ENCODE data around the gene MYLK.

Gene MYLK

DNA sequence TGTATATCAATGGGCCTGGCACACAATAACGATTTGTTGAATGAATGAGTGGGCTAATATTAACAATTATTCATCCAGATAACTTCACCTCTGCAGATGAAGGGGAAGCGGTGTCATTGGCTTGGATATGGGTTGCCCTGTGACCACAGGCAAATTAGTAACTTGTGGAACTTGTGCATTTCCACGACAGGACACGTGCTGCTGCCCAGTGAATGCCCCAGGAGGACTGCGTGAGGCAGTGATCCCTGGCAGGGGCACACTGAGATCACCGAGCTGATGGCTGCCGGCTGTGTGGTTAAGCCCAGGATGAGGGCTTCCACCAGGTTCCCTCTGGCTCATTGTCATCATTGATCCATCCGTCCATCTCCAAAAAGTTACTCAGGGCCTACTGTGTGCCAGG lies 215.2 kb downstream of the MYLK start:
- DNase-seq (ENCODE audit: low read depth): no peak

DNA sequence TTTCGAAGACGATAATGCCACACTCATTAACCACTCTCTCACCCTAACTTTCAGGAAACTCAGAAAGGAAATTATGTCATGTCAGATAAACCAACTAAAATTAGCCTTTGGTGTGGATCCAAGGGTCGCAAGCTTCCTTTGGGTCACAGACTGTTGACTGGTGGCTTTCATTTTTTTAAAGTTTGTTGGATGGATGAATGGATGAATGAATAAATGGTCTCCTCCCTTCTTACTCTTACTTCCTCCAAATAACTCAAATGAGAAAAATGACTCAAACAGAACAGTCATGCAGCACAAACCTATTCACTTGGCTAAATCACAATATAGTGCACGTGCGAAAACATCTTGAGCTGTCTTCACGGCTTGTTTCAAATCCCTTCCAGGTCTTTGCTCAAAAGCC lies 216.3 kb downstream of the MYLK start:
- DNase-seq (ENCODE audit: low read depth): no peak

DNA sequence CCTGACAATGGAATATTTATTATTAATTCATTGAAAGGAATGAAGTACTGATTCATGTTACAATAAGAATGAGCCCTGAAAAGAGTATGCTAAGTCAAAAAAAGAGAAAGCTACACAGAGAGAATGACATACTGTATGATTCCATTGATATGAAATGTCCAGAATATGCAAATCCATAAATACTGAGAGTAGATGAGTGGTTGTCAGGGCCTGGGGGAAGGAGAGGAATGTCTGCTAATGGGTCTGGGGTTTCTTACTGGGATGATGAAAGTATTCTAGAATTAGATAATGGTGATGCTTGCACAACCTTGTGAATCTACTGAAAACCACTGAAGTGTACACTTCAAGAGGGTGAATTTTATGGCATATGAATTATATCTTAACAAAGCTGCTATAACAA lies 219.4 kb downstream of the MYLK start:
- DNase-seq (ENCODE audit: low read depth): no peak

DNA sequence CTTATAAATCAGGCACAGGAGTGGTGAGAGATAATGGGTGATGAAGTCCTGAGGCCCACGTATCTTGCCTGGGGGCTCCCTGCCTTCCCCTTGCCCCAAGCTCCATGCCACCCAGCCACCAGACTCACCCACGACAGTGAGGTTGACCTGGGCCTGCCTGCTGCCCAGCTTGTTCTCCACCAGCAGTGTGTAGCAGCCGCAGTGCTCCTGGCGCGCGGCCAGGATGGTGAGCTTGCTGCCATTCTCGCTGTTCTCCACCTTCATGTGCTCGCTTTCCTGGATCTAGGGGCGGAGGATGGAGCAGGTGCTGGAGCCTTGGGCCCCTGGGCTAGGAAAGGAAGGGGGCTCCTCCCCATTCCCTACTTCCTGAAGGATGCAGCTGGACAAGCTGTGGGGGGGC lies 220.2 kb downstream of the MYLK start:
- no peak for DNase-seq (ENCODE audit: low read depth)

DNA sequence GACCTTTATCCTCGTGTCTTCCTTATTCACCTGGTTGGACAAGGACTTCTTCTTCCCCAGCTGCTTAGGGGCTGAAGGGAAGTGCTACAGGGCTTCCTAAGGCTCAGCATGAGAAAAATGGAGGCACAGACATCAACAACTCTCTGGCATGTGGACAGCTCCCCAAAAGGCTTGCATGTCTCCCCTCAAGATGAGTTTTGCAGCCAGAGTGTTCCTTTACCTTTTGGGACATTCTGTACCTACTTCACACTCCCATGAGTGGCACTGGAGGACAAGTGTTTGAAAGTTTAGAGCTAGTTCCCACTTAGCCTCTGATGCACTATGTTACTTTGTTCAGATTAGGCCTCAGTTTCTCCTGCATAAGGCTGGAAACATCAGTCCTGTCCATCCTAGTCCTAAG lies 222.2 kb downstream of the MYLK start:
- DNase-seq (ENCODE audit: low read depth): no peak

DNA sequence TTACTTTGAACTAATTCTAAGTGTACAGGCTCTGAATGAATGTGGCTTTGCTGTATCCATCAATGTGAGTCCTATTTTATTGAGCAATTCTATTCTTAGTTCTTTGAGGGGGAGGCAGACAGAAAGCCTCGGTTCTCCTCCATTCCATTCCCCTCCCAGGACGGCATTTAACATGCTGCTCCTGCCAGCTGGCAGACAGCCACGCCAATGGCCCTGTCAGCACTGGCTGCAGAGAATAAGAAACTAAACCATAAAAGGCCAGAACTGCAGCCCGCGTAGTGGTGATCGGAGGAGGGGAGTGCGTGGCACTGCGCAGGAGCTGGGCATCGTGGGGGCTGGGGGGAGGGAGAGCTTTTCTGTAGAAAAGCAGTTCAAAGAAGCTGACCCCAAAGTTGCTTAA lies 223.2 kb downstream of the MYLK start:
- DNase-seq (ENCODE audit: low read depth): no peak

DNA sequence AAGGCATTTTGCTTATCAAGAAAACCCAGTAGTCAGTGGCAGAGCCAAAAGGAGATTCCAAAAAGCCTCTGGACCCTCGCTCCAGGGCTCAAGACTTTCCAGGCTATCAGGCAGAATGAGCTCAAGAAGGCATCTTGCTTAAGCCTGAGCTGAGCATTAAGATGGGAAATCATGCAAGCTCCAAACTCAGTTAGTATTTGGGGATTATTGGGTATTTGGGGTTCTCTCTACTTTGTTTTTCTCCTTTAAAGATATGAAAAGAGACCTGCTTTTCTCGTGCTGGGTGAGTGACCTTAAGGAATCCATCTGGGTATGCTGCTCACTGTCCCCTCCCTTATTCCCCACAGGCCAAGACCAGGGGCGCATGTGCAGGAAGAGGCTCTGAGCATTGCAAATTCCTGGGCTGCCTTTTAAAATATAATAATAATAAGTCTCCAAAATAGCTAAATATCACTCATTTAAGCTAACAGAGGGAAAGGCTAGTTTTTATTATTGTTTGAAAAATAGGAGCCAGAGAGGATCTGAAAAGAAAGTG lies 223.9 kb downstream of the MYLK start:
- no peak for DNase-seq (ENCODE audit: low read depth)

DNA sequence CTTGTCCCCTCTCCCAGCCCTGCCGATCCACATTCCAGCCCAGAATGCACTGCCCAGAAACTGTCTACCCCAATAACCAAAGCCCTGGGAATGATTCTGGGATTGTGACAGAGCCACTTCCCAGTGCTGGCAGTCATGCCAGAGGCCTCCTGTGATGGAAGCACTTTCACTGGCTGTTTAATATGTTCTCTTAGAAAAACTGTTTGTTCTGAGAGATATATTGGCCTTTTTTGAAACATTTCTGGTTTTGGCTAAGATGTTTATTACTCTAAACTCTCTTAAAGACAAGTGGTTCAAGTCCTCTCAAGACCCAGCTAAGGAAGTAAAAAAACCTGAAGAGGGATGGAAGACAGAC lies 225.3 kb downstream of the MYLK start:
- DNase-seq (ENCODE audit: low read depth): no peak

DNA sequence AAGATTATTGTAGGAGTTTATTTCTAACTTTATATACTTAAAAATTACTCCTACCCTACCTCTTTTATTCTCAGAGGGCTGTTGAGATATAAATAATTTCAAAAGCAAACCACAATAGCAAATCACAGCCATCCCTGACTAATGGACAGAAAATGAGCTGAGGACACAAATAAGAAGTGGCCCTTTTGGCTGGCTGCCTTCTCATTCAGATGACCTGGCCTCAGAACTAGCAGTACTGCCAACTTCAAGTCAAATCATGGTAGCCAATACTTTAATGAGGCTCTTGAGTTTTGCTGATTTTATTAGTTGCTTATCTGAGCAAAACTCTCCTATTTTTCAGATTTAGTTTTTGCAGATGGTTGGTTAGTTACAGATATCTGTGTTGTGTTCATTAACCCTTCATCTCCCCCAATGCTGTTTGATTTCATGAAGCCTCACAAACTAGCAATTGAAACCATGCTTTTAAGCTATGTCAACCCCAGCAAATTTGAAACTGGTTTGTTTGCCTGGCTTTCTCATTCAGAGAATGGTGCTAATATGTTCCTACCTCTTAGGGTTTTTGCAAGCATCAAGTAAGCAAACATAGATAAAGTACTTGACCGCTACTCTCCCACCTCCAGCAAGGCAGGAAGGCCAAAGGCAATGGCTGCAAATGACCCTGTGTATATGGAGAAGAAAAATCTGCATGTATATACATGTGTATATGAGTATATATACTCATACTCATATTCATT lies 225.8 kb downstream of the MYLK start:
- DNase-seq (ENCODE audit: low read depth): no peak

DNA sequence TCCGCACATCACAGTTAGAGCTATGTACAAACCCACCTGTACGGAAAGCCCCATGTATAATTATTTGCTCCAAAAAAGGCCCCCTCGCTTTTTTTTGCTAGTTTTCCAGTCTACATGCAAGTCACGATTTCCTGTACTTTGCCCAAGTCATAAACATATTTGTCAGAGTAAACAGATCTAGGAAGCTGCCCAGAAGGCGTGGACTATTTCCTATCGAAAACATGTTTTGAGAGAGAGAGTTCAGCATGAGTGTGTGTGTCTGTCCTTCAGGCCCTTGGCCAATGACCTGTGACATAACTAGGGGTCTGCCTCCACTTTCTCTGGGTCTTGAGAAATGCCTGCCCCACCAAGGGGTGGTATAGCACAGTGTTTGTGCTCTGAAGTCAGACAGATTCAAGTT lies 226.6 kb downstream of the MYLK start:
- no peak for DNase-seq (ENCODE audit: low read depth)

DNA sequence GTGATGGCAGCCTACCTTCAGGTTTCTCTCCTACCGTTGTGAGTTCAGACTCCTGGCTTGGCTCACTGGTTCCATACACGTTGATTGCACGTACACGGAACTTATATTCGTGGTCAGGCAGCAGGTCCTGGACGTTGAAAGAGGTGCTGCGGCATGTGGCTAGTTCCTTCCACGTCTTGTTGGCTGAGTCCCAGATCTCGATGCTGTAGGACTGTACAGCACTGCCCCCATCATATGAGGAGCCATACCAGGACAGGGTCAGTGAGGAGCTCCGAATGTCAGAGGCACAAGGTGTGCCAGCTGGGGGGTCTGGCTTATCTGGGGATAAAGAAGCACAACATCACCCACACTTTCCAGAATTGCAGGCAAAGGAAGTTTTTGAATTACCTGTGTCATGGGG lies 227.0 kb downstream of the MYLK start:
- no peak for DNase-seq (ENCODE audit: low read depth)

DNA sequence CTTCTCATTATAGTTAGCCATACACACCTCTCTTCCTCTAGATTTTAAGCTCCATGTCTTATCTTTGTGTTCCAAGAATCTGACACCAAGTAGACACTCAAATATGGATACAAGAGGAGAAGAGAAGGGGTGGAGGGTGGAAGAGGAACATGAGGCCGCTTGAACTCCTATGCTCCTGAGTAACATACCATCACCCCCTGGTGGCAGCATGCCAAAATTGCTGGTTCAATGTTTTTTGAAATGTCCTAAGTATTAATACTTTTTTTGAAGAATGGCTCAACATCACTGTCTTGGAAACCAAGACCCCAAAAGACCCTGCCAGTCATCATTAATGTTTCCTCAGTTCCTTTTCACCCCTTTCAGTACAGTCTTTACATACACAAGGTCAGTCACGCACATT lies 227.4 kb downstream of the MYLK start:
- DNase-seq (ENCODE audit: low read depth): no peak

DNA sequence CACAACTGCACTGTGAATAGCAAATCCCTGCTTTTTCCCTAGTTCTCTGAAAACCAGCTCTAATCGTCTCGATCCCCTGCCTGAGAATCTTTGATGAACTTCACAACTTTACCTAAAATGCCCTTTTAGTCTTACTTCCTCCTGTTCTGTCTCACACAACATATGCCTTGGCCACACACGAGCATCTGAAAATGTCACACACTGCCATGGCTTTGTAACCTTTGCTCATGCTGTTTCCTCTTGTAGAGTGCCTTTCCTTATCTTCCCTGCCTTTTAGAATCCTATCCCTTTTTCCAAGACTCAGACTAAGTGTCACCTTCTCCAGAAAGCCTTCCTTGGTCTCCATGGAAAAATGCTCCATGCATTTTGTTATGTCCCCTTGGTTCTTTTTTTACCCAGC lies 227.9 kb downstream of the MYLK start:
- no peak for DNase-seq (ENCODE audit: low read depth)

DNA sequence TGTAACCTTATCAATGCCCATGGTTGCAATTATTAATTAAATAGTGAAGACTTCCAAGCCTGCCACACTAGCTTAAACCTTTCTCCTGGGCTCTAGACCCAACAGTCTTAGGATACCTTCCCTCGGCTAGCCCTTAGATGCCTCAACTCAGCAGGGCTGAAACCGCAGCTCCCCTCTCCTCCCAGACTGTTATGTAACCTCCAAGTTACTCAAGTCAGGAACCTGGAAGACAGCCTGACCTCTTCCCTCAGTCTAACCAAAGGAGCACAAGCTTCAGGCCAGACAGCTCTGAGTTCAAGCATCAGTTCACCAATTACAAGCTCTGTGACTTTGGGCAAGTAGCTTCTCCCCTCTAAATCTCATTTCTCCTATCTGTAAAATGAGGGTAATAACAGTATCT lies 228.7 kb downstream of the MYLK start:
- no peak for DNase-seq (ENCODE audit: low read depth)

DNA sequence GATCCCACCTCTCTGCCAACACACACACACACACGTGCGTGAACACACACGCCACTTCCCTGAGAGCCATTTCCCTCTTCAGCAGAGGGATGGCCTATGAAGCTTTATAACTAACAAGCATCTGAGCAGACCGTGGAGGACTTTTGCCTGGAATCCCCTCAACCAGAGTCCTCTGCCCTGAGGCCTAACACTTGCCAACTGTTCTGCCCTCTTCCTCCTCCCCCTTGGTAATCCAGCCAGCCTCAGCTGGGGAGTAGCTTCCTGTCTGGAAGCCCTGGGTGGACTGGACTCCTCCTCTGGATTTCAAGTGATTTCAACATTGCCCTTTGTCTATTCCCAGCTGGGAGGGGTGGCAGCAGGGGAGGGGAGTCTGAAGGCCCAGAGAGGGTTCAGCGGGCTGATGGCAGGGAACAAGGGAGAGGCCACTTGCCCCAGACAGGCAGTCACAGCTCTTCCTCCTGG lies 230.9 kb downstream of the MYLK start:
- no peak for DNase-seq (ENCODE audit: low read depth)

DNA sequence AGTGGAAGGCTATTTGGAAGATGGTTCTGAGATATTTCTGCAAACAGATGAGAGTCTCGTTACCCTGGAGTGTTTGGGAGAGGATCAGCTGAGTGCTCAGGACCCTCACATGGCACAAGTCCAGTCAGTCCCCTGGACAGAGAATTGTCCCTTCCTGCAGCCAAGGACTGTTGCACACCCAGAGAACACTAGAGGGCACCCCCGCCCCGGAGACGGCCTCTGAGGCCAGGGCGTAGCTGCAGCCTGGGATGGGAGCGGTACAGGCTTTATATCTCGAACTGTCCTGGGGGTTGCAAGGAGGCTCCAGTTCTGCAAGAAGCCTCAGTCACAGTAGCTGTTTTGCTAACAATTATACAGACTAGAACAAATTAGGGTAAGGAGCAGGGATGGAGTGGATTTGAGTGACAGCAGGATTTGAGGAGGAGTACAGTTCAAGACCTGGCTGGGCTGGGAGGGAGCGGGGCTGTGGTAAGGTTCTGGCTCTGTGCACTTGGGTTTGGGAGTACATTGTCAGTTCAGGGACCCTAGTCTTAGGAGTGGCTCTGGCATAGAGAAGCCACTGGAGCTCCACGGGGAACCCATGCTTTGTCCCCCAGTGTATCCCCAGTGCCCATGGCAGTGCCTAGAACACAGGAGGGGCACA lies 231.7 kb downstream of the MYLK start:
- DNase-seq (ENCODE audit: low read depth): no peak

DNA sequence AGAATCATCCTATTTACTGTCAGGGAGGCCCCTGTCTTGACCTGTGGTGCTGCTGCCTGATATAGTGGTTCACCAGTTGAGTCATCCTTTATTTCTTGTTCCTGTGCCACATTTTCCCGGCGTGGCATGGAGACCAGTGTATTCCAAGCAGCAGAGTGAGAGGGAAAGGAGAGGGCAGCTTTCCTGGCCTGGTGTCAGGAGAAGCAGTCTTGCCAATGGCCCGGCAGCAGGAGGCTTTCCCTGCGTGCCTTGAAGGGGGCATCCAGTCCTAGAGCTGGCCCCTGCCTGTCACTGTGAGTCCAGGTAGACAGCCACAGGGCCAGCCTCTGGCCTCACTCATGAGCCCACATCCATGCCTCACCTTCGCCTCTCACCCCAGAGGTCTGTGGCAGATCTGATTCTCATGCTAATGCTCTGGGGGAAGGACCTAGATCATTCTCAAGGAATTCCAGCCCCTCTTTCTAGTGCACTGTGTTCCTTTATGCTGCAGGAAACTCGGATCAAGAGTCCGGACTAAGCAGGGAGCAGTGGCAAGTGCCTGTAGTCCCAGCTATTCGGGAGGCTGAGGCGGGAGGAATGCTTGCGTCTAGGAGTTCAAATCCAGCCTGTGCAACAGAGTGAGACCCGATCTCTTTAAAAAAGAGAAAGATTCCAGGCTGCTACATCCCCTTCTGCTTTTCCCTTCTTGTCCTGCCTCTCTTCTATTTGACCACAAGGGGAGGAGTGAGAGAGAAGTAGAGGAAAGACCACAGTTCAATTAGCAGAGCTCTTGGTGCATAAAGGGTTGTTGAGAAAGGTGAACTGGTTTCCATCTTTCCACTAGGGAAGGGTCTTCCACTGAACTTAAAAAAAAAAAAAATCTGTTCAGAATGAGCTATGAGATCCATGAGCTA lies 232.4 kb downstream of the MYLK start:
- no peak for DNase-seq (ENCODE audit: low read depth)

DNA sequence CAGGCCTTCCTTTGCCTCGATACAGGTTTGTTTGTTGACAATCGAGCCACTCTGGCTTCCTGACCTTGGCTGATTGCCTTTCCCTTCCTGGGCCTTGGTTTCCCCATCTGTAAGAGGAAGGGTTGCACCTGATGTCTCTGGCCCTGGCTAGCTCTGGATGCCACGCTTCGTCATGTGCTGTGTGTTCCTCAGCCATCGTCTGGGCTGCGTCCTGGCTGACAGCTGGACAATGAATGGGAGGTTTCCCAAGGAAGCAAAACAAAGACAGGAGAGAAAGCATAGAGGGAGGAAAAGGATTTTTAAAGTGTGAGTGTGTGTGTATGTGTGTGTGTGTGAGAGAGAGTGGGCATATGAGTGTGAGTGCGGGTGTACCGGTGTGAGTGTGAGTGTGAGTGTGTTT lies 234.0 kb downstream of the MYLK start:
- no peak for DNase-seq (ENCODE audit: low read depth)

DNA sequence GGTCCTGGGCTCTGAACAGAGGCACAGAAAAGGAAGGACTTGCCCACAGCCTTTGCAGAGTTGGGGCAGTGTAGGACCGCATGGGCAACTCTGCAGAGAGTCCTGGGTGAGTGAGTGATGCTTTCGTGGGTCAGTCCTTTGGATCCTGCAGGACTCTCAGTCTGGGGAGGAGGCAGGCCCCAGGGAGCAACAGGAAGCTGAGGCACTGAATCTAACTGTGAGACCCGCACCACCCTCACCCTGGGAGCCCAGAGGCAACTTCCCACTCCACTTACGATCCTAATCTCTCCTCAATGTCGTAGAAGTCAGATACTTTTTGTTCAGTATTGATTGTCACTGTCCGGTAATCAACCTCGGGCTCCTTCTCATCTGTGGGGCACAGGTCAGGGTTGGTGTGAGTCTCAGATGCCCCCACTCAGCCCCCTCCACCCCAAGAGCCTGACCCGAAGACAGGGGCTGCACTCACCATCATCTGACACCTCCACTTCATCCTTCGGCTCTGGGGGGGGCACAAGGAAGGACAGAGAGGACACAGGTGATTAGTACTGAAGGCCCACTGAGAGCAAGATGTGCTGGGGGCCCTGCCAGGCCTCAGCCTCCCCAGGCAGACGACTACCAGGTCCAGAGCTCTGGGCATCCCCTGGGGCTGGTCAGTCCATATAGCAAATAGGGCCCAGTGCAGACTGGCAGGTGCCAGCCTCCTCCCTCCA lies 235.3 kb downstream of the MYLK start:
- DNase-seq (ENCODE audit: low read depth): no peak

DNA sequence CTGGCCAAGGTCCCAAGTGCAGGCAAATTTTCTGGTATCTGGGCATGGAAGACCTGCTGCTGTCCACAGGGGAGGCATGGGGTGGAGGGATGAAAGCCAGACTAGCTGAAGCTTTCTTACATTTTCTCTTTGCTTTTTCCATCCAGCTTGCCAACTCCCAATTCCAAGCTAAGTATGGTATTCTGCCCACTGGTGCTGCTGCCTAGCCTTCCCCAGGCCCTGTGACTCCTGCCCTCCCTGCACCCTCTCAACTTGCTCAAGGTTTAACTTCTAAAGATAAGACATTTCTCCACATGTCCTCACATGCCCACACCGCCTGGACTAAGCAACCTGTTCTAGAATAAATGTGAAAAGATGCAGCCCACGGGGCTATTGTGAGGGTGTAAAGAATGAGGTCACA lies 239.8 kb downstream of the MYLK start:
- no peak for DNase-seq (ENCODE audit: low read depth)

DNA sequence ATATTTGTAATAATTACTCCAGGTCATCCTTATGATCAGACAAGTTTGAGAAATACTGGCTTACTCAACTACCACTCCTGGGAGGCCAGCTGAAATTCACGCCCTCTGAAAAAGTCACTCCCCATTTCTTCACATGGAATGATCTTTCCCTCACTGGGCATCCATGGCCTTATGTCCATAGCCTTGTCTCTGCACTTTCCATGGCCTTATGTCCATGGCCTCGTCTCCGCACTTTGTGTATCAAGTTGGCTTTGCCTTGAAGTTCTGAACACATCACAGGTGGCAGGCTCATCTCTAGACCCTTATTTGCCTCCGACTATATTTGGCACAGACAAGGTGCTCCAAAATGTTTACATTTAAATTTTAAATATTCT lies 241.2 kb downstream of the MYLK start:
- DNase-seq (ENCODE audit: low read depth): no peak
